A673 (cell line): ENCODE data around the gene IFRD1. TPM values are rescaled to one million over a fixed set of nuclear protein-coding genes. Genes with fewer than 3 reads are reported as not detected.

Source experiments
- BruUV-seq: library from RNA; stranded (reverse); fragments of 400-500 nt; replicated peaks from 2 replicates; lab custom pipeline; 2021; lab: Mats Ljungman, UMichigan
- CTCF ChIA-PET: fragments of 300-600 bp; sonication (Branson Sonifier 250); formaldehyde crosslinking; loops from one replicate; lab custom pipeline; 2022; ENCODE audit warnings: antibody characterized with exemption; lab: Charles Lee
- POLR2A ChIA-PET: fragments of 300-600 bp; sonication (Branson Sonifier 250); formaldehyde crosslinking; loops from one replicate; lab custom pipeline; 2022; ENCODE audit warnings: antibody characterized with exemption; ENCODE audit not compliant: low non-redundant PET; lab: Charles Lee
- DNase-seq: peaks from one replicate; pipeline ENCODE4 v3.0.0-alpha.2; 2015; ENCODE audit warnings: low spot score
- H3K27ac ChIP-seq: fragments of 200-600 bp; sonication (generic); 2 replicates; pipeline ENCODE4 v1.5.1; 2016; ENCODE audit warnings: mixed run types, low read depth, mild to moderate bottlenecking, mixed read lengths, antibody characterized with exemption, low read length; ENCODE audit not compliant: poor library complexity, severe bottlenecking
- H3K27me3 ChIP-seq: fragments of 200-600 bp; sonication (generic); replicated peaks from 2 replicates; pipeline ENCODE4 v1.6.1; 2017; ENCODE audit warnings: mixed run types, low read depth, mild to moderate bottlenecking, mixed read lengths, antibody characterized with exemption, low read length; ENCODE audit not compliant: insufficient read depth, poor library complexity
- H3K36me3 ChIP-seq: fragments of 200-600 bp; sonication (generic); 2 replicates; pipeline ENCODE4 v1.6.1; 2016; ENCODE audit warnings: mixed run types, mild to moderate bottlenecking, mixed read lengths, antibody characterized with exemption, low read length; ENCODE audit not compliant: insufficient read depth, poor library complexity, severe bottlenecking
- H3K4me1 ChIP-seq: fragments of 200-600 bp; sonication (generic); 2 replicates; pipeline ENCODE4 v1.6.1; 2017; ENCODE audit warnings: mixed run types, mild to moderate bottlenecking, mixed read lengths, antibody characterized with exemption, low read length; ENCODE audit not compliant: insufficient read depth, poor library complexity, severe bottlenecking
- H3K4me3 ChIP-seq: fragments of 200-600 bp; sonication (generic); 2 replicates; pipeline ENCODE4 v1.5.1; 2016; ENCODE audit warnings: low read depth, mixed run types, mild to moderate bottlenecking, mixed read lengths, low read length; ENCODE audit not compliant: poor library complexity, severe bottlenecking
- H3K9me3 ChIP-seq: fragments of 200-600 bp; sonication (generic); 2 replicates; pipeline ENCODE4 v1.6.1; 2016; ENCODE audit warnings: mixed run types, low read depth, mild to moderate bottlenecking, mixed read lengths, antibody characterized with exemption, low read length; ENCODE audit not compliant: poor library complexity, severe bottlenecking
- EZH2 ChIP-seq: fragments of 200-600 bp; sonication (generic); IDR thresholded peaks from 2 replicates; pipeline ENCODE4 v1.6.1; 2017; ENCODE audit warnings: borderline replicate concordance, low read depth, mild to moderate bottlenecking, mixed read lengths, antibody characterized with exemption, low read length; ENCODE audit not compliant: poor library complexity, severe bottlenecking
- intact Hi-C: fragments of 100-400 bp; cut with micrococcal nuclease; formaldehyde crosslinking; loops from one replicate; pipeline ENCODE4 v1.10.0; 2022; ENCODE audit not compliant: unreplicated experiment
- total RNA-seq: library from RNA; stranded (reverse); gene quantifications from 2 replicates; pipeline ENCODE4 v1.2.3, GENCODE V29; 2021
- TF ChIP-seq, protein P1 (sequence below): fragments of 300-800, 200-600 bp; sonication (generic); conservative IDR thresholded peaks from 2 replicates; pipeline ENCODE4 v1.5.1; 2017; ENCODE audit warnings: low read depth, mild to moderate bottlenecking, antibody characterized with exemption, low read length, moderate library complexity, mixed read lengths

Gene IFRD1
- total RNA-seq, 1 experiment from 2014 or later: 79.9 TPM

DNA sequence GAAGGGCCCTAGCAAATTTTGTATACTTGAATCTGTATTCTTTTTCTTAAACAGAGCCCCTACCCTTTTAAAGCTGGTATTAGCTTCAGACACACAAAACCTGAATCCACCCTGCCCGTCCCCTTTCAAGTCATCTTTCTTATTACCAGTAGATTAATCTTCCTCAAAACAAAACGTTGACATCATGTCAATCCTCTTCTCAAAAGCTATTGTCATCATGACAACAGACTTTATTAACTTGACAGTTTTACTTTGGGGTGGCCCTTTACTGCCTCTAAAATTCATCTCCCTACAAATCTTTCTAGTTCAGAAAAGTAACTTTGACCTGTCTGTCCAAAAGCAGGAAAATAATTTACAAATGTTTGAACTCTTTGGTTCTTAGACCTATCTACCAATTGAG lies 21.5 kb upstream of the IFRD1 start:
- no TSS peak for BruUV-seq
- H3K9me3 ChIP-seq: no peaks in the 10 kb centered on the region
- H3K4me1 ChIP-seq: no peaks in the 10 kb centered on the region
- no peaks in the 10 kb centered on the region for H3K36me3 ChIP-seq
- no peak overlapping the region for H3K4me3 ChIP-seq
- intact Hi-C loops: no loop called here
- no peak for TF ChIP-seq EZH2
- TF ChIP-seq, protein P1, sequence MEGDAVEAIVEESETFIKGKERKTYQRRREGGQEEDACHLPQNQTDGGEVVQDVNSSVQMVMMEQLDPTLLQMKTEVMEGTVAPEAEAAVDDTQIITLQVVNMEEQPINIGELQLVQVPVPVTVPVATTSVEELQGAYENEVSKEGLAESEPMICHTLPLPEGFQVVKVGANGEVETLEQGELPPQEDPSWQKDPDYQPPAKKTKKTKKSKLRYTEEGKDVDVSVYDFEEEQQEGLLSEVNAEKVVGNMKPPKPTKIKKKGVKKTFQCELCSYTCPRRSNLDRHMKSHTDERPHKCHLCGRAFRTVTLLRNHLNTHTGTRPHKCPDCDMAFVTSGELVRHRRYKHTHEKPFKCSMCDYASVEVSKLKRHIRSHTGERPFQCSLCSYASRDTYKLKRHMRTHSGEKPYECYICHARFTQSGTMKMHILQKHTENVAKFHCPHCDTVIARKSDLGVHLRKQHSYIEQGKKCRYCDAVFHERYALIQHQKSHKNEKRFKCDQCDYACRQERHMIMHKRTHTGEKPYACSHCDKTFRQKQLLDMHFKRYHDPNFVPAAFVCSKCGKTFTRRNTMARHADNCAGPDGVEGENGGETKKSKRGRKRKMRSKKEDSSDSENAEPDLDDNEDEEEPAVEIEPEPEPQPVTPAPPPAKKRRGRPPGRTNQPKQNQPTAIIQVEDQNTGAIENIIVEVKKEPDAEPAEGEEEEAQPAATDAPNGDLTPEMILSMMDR: no peak
- DNase-seq: no peak
- ChIA-PET POLR2A (no interaction called here), CTCF (no interaction called here)
- H3K27ac ChIP-seq: no peak overlapping the region
- H3K27me3 ChIP-seq: no peaks in the 10 kb centered on the region

GRCh38 chr7:112430649-112431048 lies 19.6 kb upstream of the IFRD1 start:
- CTCF ChIA-PET: no interaction called here
- H3K27ac ChIP-seq: no peak overlapping the region
- TF ChIP-seq EZH2: no peak
- TF ChIP-seq, protein P1: no peak
- H3K4me1 ChIP-seq: no peaks in the 10 kb centered on the region
- POLR2A ChIA-PET: no interaction called here
- H3K27me3 ChIP-seq: no peaks in the 10 kb centered on the region
- intact Hi-C loops: no loop called here
- no peaks in the 10 kb centered on the region for H3K36me3 ChIP-seq
- H3K4me3 ChIP-seq: no peak overlapping the region
- DNase-seq: no peak
- H3K9me3 ChIP-seq: no peaks in the 10 kb centered on the region
- no TSS peak for BruUV-seq

DNA sequence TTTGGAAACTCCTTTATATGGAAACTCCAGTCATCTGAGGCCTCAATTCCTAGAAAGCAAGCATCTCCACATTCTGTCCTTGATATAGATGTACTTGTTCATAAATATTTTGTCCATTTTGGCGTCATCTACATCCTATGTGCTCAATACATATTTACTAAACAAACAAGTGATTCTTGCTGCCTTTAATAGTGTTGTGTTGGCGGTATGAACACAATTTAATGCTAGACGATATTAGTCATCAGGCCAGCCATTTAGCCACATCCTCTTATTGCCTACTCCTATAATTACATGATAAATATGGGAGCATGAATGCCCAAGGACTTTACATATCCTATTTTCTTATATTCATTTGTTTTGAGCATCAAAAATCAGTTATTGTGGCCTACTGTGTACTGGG lies 18.5 kb upstream of the IFRD1 start:
- CTCF ChIA-PET: no interaction called here
- TF ChIP-seq EZH2: no peak
- TF ChIP-seq, protein P1: no peak
- BruUV-seq: no TSS peak

More for the DNA sequence above, 18.5 kb upstream of the IFRD1 start:
- Histone ChIP-seq H3K27ac (no peak overlapping the region), H3K4me1 (no peaks in the 10 kb centered on the region), H3K4me3 (no peak overlapping the region), H3K36me3 (no peaks in the 10 kb centered on the region), H3K27me3 (no peaks in the 10 kb centered on the region), H3K9me3 (no peaks in the 10 kb centered on the region)
- no peak for DNase-seq
- POLR2A ChIA-PET: no interaction called here
- intact Hi-C loops: no loop called here
